Stomach smooth muscle (tissue), 2 donors: ENCODE data around the gene SLC41A1.
A peak's percentile ranks its signal among the peaks of the same experiment; 100 is the strongest.

Source experiments
- H3K27ac ChIP-seq: one replicate; pipeline ENCODE4 v1.7.0; 2013; ENCODE audit warnings: mild to moderate bottlenecking, low read length, inconsistent platforms
- H3K27me3 ChIP-seq, 2 donors: one replicate each; pipeline ENCODE4 v1.7.0; 2013; ENCODE audit warnings: low read length in 2 of 2; ENCODE audit not compliant: insufficient read depth in 2 of 2, control insufficient read depth in 1 of 2
- H3K36me3 ChIP-seq, 2 donors: one replicate each; pipeline ENCODE4 v1.7.0; 2013; ENCODE audit warnings: low read length in 2 of 2; ENCODE audit not compliant: control insufficient read depth in 2 of 2, insufficient read depth in 2 of 2
- H3K4me1 ChIP-seq: one replicate; pipeline ENCODE4 v1.7.0; 2013; ENCODE audit warnings: low read length; ENCODE audit not compliant: control insufficient read depth, insufficient read depth
- H3K4me3 ChIP-seq, 2 donors: one replicate each; pipeline ENCODE4 v1.7.0; 2013; ENCODE audit warnings: low read length in 2 of 2
- H3K9ac ChIP-seq, 2 donors: one replicate each; pipeline ENCODE4 v1.7.0; 2013; ENCODE audit warnings: low read length in 2 of 2, mild to moderate bottlenecking in 1 of 2
- H3K9me3 ChIP-seq, 2 donors: one replicate each; pipeline ENCODE4 v1.7.0; 2013; ENCODE audit warnings: low read length in 2 of 2; ENCODE audit not compliant: control insufficient read depth in 2 of 2
- donor health status: healthy.
- donor health status: Pancreatic carcinoma.

SLC41A1 gene

DNA sequence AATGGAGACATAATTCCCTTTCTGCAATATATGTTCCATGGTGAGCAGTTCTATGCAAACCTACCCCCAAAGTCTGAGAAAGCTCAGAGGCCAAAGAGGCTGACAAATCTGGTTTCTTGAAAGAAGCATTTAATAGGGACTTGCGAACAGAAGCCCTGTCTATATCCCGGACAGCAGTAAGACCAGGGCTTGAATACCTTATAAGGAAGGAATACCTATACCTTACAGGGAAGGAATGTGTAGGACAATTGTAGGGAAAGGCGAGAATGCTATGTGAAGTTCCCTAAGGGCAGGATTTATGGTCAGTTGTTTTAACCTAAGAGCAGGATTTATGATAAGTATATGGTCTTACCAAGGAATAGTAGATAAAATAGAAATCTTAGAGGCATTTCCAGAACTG, 5.0 kb upstream of the SLC41A1 start:
- H3K27ac ChIP-seq = no peak overlapping the region
- no peaks in the 10 kb centered on the region for H3K9me3 ChIP-seq
- H3K4me1 ChIP-seq = peaks cover 9% of the 10 kb centered on the region
- H3K36me3 ChIP-seq = no peaks in the 10 kb centered on the region
- H3K27me3 ChIP-seq = no peaks in the 10 kb centered on the region
- no peak overlapping the region for H3K9ac ChIP-seq
- H3K4me3 ChIP-seq = no peak overlapping the region

DNA sequence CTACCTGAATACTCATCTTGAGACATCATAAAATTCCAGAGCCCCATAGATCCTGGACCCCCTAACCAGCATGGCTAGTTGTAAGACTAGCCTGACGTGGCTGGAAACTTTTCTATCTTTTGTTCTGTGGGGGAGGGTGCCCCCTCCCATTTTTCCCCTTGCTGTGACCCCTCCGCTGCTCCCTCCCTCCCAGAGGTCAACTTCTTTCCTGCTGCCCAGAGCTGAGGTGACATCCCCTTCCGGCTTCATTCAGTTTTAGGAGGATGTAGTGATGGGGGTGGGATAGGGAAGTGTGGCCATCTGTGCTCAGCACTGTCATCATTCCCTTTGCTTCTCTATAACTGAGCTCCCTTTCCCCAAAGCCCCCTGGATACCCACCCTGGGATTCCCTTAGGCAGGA, 4.4 kb upstream of the SLC41A1 start:
- no peaks in the 10 kb centered on the region for H3K36me3 ChIP-seq
- H3K27ac ChIP-seq = no peak overlapping the region
- H3K4me3 ChIP-seq = no peak overlapping the region
- H3K9ac ChIP-seq = no peak overlapping the region
- no peaks in the 10 kb centered on the region for H3K9me3 ChIP-seq
- H3K27me3 ChIP-seq = no peaks in the 10 kb centered on the region
- peaks cover 9% of the 10 kb centered on the region for H3K4me1 ChIP-seq

DNA sequence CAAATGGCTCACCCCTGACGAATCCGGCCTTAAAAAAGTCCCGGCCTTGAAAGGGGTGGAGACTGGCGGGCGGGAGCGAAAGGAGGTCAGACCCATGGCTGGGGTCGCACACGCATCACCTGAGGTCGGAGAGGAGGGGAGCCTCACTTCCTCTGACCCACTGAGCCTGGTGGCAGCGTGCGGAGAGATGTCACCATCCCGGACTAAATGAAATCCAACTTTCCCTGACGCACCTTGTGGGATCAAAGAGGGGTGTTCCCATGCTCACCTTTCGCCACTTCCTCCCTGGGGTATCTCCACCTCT, 709 bp upstream of the SLC41A1 start:
- Histone ChIP-seq H3K4me1 (peaks cover 39% of the 10 kb centered on the region), H3K9me3 (no peaks in the 10 kb centered on the region), H3K36me3 (peaks cover 0 to 4% of the 10 kb centered on the region in 2 donors), H3K4me3 (peak overlapping the region; percentile 56 to 90), H3K9ac (peak overlapping the region; percentile 69 to 80), H3K27ac (peak overlapping the region; percentile 77), H3K27me3 (no peaks in the 10 kb centered on the region)

DNA sequence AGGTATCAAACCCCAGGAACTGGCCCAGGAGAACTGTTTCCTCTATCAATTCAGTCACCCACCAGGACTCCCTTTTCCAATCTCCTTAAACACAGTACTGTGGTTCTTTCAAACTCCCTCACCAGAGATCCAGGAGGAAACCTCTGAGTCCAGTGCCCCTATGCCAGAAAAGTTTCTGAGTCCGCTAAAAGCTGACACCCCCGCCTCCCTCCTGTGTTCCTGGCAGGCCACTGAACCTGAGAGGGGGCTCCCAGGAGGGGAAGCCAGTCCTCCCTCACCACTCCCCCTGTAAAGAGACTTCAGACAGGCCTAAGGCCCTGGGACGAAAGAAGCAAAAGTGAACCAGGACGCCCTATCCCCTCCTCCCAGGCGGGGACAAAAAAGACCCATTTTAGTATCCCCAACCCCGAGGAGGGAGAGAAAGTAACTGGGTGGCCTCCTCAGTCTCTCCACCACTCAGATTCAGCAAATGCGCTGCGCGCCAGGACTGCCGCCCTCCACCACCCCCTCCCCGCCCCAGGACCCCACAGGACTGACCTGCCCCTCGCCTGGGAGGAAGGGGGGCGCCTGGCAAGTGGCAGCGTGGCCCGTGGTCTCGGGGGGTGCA, 624 bp downstream of the SLC41A1 start:
- Histone ChIP-seq H3K4me1 (peaks cover 46% of the 10 kb centered on the region), H3K36me3 (peaks cover 0 to 4% of the 10 kb centered on the region in 2 donors), H3K9me3 (no peaks in the 10 kb centered on the region), H3K27me3 (no peaks in the 10 kb centered on the region), H3K4me3 (peak overlapping the region; percentile 88 to 90), H3K9ac (peak overlapping the region; percentile 74 to 80), H3K27ac (peak overlapping the region; percentile 77)

DNA sequence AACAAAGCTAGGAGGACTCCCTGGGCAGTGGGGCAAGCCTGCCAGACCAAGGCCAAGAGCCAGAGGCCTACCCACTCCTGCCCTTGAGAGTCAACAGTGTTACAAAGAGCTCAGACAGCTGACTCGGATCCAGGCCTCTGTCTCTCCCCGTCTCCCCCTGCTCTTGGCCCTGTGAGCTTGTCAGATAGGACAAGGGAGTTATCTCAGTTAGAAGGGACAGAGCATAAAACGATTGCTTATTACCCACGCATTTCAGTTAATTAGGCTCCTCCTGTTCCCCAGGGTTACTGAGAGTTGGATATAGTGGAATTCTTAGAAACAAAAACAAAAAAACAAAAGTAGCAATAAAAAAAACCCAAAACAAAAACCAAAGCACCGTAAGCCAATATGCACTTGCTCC, 1.3 kb downstream of the SLC41A1 start:
- no peak overlapping the region for H3K27ac ChIP-seq
- H3K27me3 ChIP-seq = no peaks in the 10 kb centered on the region
- H3K4me1 ChIP-seq = peaks cover 51% of the 10 kb centered on the region
- peak overlapping the region; percentile 74 to 80 for H3K9ac ChIP-seq
- no peaks in the 10 kb centered on the region for H3K9me3 ChIP-seq
- H3K4me3 ChIP-seq = peak overlapping the region; percentile 88 to 90
- H3K36me3 ChIP-seq = peaks cover 0 to 4% of the 10 kb centered on the region in 2 donors

DNA sequence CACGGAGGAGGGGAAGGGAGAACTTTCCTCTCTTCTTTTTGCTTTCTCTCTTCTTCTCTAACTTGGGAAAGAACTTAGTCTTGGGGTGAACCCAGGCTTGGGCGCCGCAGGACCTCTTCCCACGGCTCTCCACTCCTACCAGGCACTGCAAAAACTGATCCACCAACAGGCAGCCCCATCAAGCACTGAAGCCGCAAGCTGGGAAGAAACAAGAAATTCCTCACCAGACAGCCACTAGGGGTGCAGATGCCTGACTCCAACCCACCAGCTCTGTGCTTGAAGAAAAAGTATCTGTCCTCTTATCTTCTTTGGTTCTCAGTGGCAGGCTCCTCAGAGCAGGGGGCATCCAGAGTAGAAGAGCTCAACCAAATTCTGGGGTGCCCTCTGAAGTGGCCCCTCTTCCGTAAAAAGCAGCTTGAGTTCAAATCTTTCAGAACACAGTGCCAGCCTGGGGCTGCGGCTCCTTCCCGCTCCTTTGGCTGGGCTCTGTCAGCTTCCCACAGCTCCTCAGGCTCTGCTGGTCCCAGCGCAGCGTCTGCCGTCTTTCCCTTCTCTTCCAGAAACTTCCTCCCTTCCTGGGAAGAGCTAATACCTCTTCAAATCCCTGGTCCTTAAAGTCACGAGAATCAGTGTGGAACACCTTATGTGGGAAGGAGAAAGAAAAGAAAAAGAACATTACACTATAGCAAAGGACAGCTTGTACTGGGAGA, 2.4 kb downstream of the SLC41A1 start:
- H3K9ac ChIP-seq = no peak overlapping the region
- no peak overlapping the region for H3K27ac ChIP-seq
- peaks cover 57% of the 10 kb centered on the region for H3K4me1 ChIP-seq
- peaks cover 0 to 4% of the 10 kb centered on the region in 2 donors for H3K36me3 ChIP-seq
- H3K27me3 ChIP-seq = no peaks in the 10 kb centered on the region
- H3K4me3 ChIP-seq = peak overlapping the region; percentile 88 to 90
- no peaks in the 10 kb centered on the region for H3K9me3 ChIP-seq

DNA sequence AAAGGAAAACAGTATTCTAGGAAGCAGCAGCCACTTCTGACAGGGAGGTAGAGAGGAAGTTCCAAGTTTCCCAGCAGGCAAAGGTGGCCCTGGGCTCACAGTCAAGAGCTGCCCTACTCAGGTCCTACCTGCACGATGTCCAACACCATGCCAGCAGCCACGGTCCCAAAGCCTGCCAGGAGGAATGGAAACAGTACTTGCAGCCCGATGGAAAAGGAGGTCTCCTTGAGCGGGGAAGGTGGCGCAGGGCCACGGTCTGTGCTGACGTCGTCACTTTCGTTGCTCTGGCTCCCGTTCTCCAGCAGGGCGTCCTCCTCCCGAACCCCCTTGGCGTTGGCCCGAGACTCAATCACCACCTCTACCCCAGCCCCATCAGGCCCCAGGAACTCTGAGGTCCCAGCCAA, 3.1 kb downstream of the SLC41A1 start:
- Histone ChIP-seq H3K27me3 (no peaks in the 10 kb centered on the region), H3K4me3 (peak overlapping the region in 1 of 2 donors; percentile 54), H3K4me1 (peaks cover 59% of the 10 kb centered on the region), H3K36me3 (peaks cover 0 to 6% of the 10 kb centered on the region in 2 donors), H3K27ac (no peak overlapping the region), H3K9ac (no peak overlapping the region), H3K9me3 (no peaks in the 10 kb centered on the region)

DNA sequence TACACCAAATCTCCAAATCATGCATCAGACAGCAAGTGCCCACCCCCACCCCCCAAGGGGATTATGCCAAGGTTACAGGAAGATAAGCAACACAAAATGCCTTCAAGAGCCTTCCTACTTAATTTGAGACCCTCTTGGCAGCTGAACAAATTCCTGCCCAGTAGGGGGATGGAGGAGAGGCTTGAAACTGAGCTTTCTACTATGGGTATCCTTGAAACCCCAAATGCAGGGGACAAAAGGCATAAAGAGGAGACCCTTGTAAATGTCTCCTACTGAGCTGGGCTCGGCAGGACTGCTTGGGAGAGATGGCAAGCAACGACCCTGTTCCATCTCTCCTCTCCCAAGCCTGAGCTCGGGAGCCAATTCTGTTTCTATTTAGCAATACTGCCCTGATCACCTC, 3.5 kb downstream of the SLC41A1 start:
- Histone ChIP-seq H3K9ac (no peak overlapping the region), H3K4me1 (peaks cover 59% of the 10 kb centered on the region)

DNA sequence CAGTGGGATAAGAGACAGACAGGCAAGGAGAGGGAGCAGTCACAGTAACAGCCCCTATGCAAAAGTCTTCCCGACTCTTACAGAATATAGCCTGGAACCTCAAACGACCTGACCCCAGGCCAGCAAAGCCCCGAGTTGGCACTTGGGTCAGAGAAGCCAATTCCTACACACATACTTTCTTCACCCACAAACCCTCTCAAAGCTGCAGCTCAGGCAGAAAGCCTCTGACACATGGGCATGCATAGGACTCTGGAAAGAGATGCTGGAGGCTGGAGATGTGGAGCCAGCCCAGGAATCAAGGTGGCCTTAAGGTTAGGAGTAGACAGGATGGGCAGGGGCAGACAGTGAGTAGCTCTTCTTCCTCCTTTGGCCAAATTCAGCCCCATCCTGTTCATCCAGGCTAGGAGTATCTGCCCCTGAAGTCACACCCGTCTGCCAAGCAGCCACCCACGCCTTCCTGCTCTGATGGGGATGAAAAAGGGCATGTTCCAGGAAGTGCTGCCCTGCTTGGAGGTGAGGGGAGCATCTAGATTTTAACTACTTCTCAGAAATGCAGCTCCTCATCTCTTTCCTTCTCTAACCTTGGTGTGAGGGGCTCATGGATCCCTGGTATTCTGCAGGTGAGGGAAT, 7.8 kb downstream of the SLC41A1 start:
- H3K9ac ChIP-seq = no peak overlapping the region
- H3K9me3 ChIP-seq = no peaks in the 10 kb centered on the region
- H3K4me1 ChIP-seq = peaks cover 44% of the 10 kb centered on the region
- H3K36me3 ChIP-seq = peaks cover 0 to 5% of the 10 kb centered on the region in 2 donors
- H3K27me3 ChIP-seq = no peaks in the 10 kb centered on the region
- H3K27ac ChIP-seq = no peak overlapping the region
- no peak overlapping the region for H3K4me3 ChIP-seq

More for the DNA sequence above, 3.5 kb downstream of the SLC41A1 start:
- Histone ChIP-seq H3K27ac (no peak overlapping the region), H3K9me3 (no peaks in the 10 kb centered on the region), H3K36me3 (peaks cover 0 to 6% of the 10 kb centered on the region in 2 donors), H3K27me3 (no peaks in the 10 kb centered on the region), H3K4me3 (peak overlapping the region in 1 of 2 donors; percentile 54)

DNA sequence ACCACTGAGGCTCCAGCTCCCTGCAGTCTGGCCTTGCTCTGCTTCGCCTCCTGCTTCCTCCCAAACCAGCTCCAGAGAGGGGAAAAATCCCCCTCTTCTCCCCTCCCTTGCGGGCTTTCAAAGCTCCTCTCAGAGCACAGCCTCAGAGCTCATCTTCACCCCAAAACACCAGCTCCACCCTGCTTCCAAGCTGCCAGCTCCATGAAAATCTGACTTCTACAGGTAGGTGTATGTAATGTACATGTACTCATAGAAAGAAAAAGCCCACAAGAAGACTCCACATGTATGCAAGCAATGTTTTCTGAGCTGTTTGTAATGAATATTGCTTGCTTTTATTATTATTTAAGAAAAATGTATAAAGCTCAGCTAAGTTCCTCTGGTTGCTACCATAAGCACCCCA, 8.4 kb downstream of the SLC41A1 start:
- no peak overlapping the region for H3K4me3 ChIP-seq
- H3K27ac ChIP-seq = no peak overlapping the region
- H3K36me3 ChIP-seq = peaks cover 2 to 3% of the 10 kb centered on the region in 2 donors
- no peak overlapping the region for H3K9ac ChIP-seq
- no peaks in the 10 kb centered on the region for H3K9me3 ChIP-seq
- H3K27me3 ChIP-seq = no peaks in the 10 kb centered on the region
- peaks cover 38% of the 10 kb centered on the region for H3K4me1 ChIP-seq

DNA sequence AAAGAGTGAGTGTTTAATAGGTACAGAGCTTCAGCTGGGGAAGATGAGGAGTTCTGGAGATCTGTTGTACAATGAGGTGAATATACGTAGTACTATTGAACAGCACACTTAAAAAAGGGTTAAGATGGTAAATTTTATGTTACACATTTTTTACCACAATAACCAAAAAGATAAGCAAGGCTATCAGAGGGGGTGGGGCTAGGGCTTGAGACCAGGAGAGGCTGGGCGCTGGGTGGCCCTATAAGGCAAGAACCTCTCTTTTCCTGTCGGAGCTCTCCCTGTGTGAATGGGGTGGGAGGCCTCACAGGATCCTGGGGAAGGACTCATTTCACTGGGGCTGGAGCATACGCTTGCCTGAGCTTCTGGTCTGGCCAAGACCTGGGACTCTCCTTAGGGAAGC, 9.0 kb downstream of the SLC41A1 start:
- H3K4me1 ChIP-seq = peaks cover 33% of the 10 kb centered on the region
- H3K27ac ChIP-seq = no peak overlapping the region
- H3K9ac ChIP-seq = no peak overlapping the region
- H3K9me3 ChIP-seq = no peaks in the 10 kb centered on the region
- peaks cover 8% of the 10 kb centered on the region in 2 donors for H3K36me3 ChIP-seq
- no peak overlapping the region for H3K4me3 ChIP-seq
- no peaks in the 10 kb centered on the region for H3K27me3 ChIP-seq
